Osteoblast (primary cell): ENCODE measurements around the gene GP2. TPM values are rescaled to one million over a fixed set of nuclear protein-coding genes. Genes with fewer than 3 reads are reported as not detected.

Source experiments
- DNase-seq: peaks from one replicate; pipeline ENCODE4 v3.0.0; 2011; ENCODE audit warnings: low spot score, mixed read lengths; ENCODE audit not compliant: insufficient read length; ENCODE audit errors: missing footprints
- H2AFZ ChIP-seq: 2 replicates; pipeline ENCODE4 v1.6.0; 2011; ENCODE audit warnings: mild to moderate bottlenecking, low read length
- H3K27ac ChIP-seq: 2 replicates; pipeline ENCODE4 v1.5.1; 2011; ENCODE audit warnings: mild to moderate bottlenecking, low read depth, low read length, moderate library complexity
- H3K27me3 ChIP-seq: 2 replicates; pipeline ENCODE4 v1.6.0; 2012; ENCODE audit warnings: mild to moderate bottlenecking, control low read depth, inconsistent platforms, low read length, moderate library complexity; ENCODE audit not compliant: insufficient read depth
- H3K36me3 ChIP-seq: 2 replicates; pipeline ENCODE4 v1.5.1; 2011; ENCODE audit warnings: mild to moderate bottlenecking, low read length, control low read depth, moderate library complexity; ENCODE audit not compliant: insufficient read depth
- H3K4me1 ChIP-seq: 2 replicates; pipeline ENCODE4 v1.5.1; 2011; ENCODE audit warnings: mild to moderate bottlenecking, low read length, control low read depth, moderate library complexity; ENCODE audit not compliant: insufficient read depth
- H3K4me2 ChIP-seq: 2 replicates; pipeline ENCODE4 v1.6.0; 2011; ENCODE audit warnings: mild to moderate bottlenecking, low read length; ENCODE audit not compliant: insufficient read depth
- H3K4me3 ChIP-seq: fragments of 200-600 bp; sonication (generic); 3 replicates; pipeline ENCODE4 v1.5.1; 2012; ENCODE audit warnings: mild to moderate bottlenecking, low read length, inconsistent platforms; ENCODE audit not compliant: insufficient read depth
- H3K79me2 ChIP-seq: 2 replicates; pipeline ENCODE4 v1.6.0; 2012; ENCODE audit warnings: mild to moderate bottlenecking, low read length, control low read depth, inconsistent platforms; ENCODE audit not compliant: insufficient read depth
- H3K9me3 ChIP-seq: 2 replicates; pipeline ENCODE4 v1.5.1; 2011; ENCODE audit warnings: low read depth, low read length, control low read depth
- H4K20me1 ChIP-seq: 2 replicates; pipeline ENCODE4 v1.6.0; 2012; ENCODE audit warnings: mild to moderate bottlenecking, low read length, control low read depth; ENCODE audit not compliant: insufficient read depth
- total RNA-seq: library from RNA; depleted of rRNA; stranded (reverse); fragments of >200 nt; gene quantifications from 2 replicates; pipeline ENCODE4 v1.2.3, GENCODE V29; 2012
- TF ChIP-seq, protein P1 (sequence below): IDR thresholded peaks from 2 replicates; pipeline ENCODE4 v1.5.1; 2011; ENCODE audit warnings: mild to moderate bottlenecking, low read depth, low read length, moderate library complexity; ENCODE audit errors: extremely low read depth

Gene GP2
- total RNA-seq, 1 donor = not detected

- no peaks in the 10 kb centered on the region for H4K20me1 ChIP-seq
- no peak for DNase-seq
- H3K9me3 ChIP-seq = no peaks in the 10 kb centered on the region
These were observed 15.8 kb downstream of the GP2 start for GRCh38 chr16:20311548-20311947.

GRCh38 chr16:20310421-20311395 is 16.6 kb downstream of the GP2 start:
- DNase-seq = no peak
- no peaks in the 10 kb centered on the region for H3K4me1 ChIP-seq
- TF ChIP-seq, protein P1, sequence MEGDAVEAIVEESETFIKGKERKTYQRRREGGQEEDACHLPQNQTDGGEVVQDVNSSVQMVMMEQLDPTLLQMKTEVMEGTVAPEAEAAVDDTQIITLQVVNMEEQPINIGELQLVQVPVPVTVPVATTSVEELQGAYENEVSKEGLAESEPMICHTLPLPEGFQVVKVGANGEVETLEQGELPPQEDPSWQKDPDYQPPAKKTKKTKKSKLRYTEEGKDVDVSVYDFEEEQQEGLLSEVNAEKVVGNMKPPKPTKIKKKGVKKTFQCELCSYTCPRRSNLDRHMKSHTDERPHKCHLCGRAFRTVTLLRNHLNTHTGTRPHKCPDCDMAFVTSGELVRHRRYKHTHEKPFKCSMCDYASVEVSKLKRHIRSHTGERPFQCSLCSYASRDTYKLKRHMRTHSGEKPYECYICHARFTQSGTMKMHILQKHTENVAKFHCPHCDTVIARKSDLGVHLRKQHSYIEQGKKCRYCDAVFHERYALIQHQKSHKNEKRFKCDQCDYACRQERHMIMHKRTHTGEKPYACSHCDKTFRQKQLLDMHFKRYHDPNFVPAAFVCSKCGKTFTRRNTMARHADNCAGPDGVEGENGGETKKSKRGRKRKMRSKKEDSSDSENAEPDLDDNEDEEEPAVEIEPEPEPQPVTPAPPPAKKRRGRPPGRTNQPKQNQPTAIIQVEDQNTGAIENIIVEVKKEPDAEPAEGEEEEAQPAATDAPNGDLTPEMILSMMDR = no peak
- H3K79me2 ChIP-seq = no peaks in the 10 kb centered on the region
- no peak overlapping the region for H3K4me3 ChIP-seq
- no peak overlapping the region for H3K4me2 ChIP-seq
- H3K36me3 ChIP-seq = no peaks in the 10 kb centered on the region
- no peaks in the 10 kb centered on the region for H4K20me1 ChIP-seq
- H2AFZ ChIP-seq = no peak overlapping the region
- H3K27me3 ChIP-seq = no peaks in the 10 kb centered on the region
- no peaks in the 10 kb centered on the region for H3K9me3 ChIP-seq
- no peak overlapping the region for H3K27ac ChIP-seq

More at GRCh38 chr16:20311548-20311947, 15.8 kb downstream of the GP2 start:
- H3K79me2 ChIP-seq = no peaks in the 10 kb centered on the region
- no peak overlapping the region for H3K4me3 ChIP-seq
- no peak overlapping the region for H3K27ac ChIP-seq
- no peak overlapping the region for H3K4me2 ChIP-seq
- H3K36me3 ChIP-seq = no peaks in the 10 kb centered on the region
- TF ChIP-seq, protein P1 = no peak
- H3K27me3 ChIP-seq = no peaks in the 10 kb centered on the region
- H2AFZ ChIP-seq = no peak overlapping the region
- no peaks in the 10 kb centered on the region for H3K4me1 ChIP-seq

DNA sequence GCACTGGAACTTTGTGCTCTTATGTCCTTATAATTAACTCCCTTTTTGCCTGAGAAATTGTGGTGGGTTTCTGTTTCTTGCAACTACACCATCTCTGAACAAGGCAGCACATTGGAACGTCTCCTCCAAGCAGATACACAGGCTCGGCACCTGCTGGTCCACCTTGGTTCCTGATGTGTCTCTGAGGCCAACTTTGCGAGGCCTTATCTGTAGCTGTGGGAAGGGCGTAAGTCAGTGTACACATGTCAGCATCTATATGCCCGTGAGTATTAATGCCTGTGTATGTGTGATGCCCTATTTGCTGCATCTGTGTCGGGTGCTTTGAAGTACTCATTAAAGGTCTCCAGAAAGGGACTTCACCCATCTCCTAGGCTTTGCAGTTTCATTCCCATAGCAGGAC is 17.5 kb downstream of the GP2 start:
- H3K27ac ChIP-seq = no peak overlapping the region
- TF ChIP-seq, protein P1 = no peak
- no peaks in the 10 kb centered on the region for H3K9me3 ChIP-seq
- no peak overlapping the region for H3K4me2 ChIP-seq
- no peak overlapping the region for H2AFZ ChIP-seq
- H3K27me3 ChIP-seq = no peaks in the 10 kb centered on the region
- H3K4me3 ChIP-seq = no peak overlapping the region
- DNase-seq = no peak
- no peaks in the 10 kb centered on the region for H4K20me1 ChIP-seq
- no peaks in the 10 kb centered on the region for H3K36me3 ChIP-seq
- H3K4me1 ChIP-seq = no peaks in the 10 kb centered on the region
- no peaks in the 10 kb centered on the region for H3K79me2 ChIP-seq

GRCh38 chr16:20308801-20309590 is 18.3 kb downstream of the GP2 start:
- Histone ChIP-seq H3K79me2 (no peaks in the 10 kb centered on the region), H3K9me3 (no peaks in the 10 kb centered on the region), H3K4me3 (no peak overlapping the region), H3K27ac (no peak overlapping the region), H2AFZ (no peak overlapping the region), H3K4me2 (no peak overlapping the region), H3K4me1 (no peaks in the 10 kb centered on the region), H3K36me3 (no peaks in the 10 kb centered on the region), H3K27me3 (no peaks in the 10 kb centered on the region), H4K20me1 (no peaks in the 10 kb centered on the region)
- TF ChIP-seq, protein P1 = no peak
- DNase-seq = no peak
